H1 (cell line): ENCODE data around the gene SLC24A4. TPM values are rescaled to one million over a fixed set of nuclear protein-coding genes. Genes with fewer than 3 reads are reported as not detected.

Experiments
- CTCF ChIA-PET: fragments of 300-600 bp; sonication (Branson Sonifier 250); formaldehyde crosslinking; loops from one replicate; lab custom pipeline; 2021; ENCODE audit not compliant: partially characterized antibody; lab: Charles Lee
- POLR2A ChIA-PET: fragments of 300-600 bp; sonication (Branson Sonifier 250); formaldehyde crosslinking; loops from one replicate; lab custom pipeline; 2021; ENCODE audit warnings: inconsistent platforms; ENCODE audit not compliant: partially characterized antibody; lab: Charles Lee
- DNase-seq, 2 experiments: peaks; one replicate each; pipeline versions ENCODE4 v3.0.0 to v3.0.0-alpha.2; 2010 to 2022; ENCODE audit warnings: low spot score in 2 of 2, low read depth in 1 of 2, mixed read lengths in 1 of 2
- FAIRE-seq: peaks from 2 replicates; lab custom pipeline; 2011; peaks lifted over from hg19 to GRCh38; lab: Jason Lieb, UNC
- H2AFZ ChIP-seq: 2 replicates; pipeline ENCODE4 v1.8.1; 2012; ENCODE audit warnings: low read length, inconsistent platforms
- H2AK5ac ChIP-seq: 2 replicates; pipeline ENCODE4 v1.6.1; 2013; ENCODE audit warnings: low read depth, low read length
- H2BK120ac ChIP-seq: replicated peaks from 2 replicates; pipeline ENCODE3; 2013; ENCODE audit warnings: low read depth, low read length, inconsistent platforms
- H2BK12ac ChIP-seq: 2 replicates; pipeline ENCODE4 v1.6.1; 2013; ENCODE audit warnings: low read depth, low read length
- H2BK15ac ChIP-seq: 2 replicates; pipeline ENCODE4 v1.6.1; 2013; ENCODE audit warnings: low read length
- H2BK20ac ChIP-seq: 2 replicates; pipeline ENCODE4 v1.6.1; 2013; ENCODE audit warnings: low read length
- H2BK5ac ChIP-seq: 2 replicates; pipeline ENCODE4 v1.6.1; 2013; ENCODE audit warnings: low read depth, low read length
- H3K14ac ChIP-seq: 2 replicates; pipeline ENCODE4 v1.6.1; 2013; ENCODE audit warnings: inconsistent platforms; ENCODE audit not compliant: insufficient read length
- H3K18ac ChIP-seq: 2 replicates; pipeline ENCODE4 v1.6.1; 2013; ENCODE audit warnings: low read length; ENCODE audit errors: extremely low read depth
- H3K23ac ChIP-seq: 2 replicates; pipeline ENCODE4 v1.6.1; 2013; ENCODE audit warnings: inconsistent platforms; ENCODE audit not compliant: insufficient read length
- H3K23me2 ChIP-seq: 2 replicates; pipeline ENCODE4 v1.6.1; 2013; ENCODE audit warnings: low read depth, low read length
- H3K27ac ChIP-seq: 2 replicates; pipeline ENCODE4 v1.6.1; 2011; ENCODE audit warnings: low read depth, low read length, inconsistent platforms
- H3K27me3 ChIP-seq, 4 experiments: replicated peaks in 1 of 4; 1 replicate in 1 of 4; 2 replicates in 3 of 4; pipeline versions ENCODE4 v1.6.1 to v1.8.1; 2011 to 2013; ENCODE audit warnings: low read length in 3 of 4, mild to moderate bottlenecking in 3 of 4, inconsistent platforms in 2 of 4, mixed read lengths in 2 of 4, moderate library complexity in 1 of 4; ENCODE audit not compliant: control insufficient read depth in 3 of 4, insufficient read depth in 3 of 4; ENCODE audit errors: extremely low read depth in 1 of 4
- H3K36me3 ChIP-seq, 4 experiments: 2 replicates each; pipeline versions ENCODE4 v1.6.1 to v1.8.1; 2011 to 2013; ENCODE audit warnings: mild to moderate bottlenecking in 4 of 4, low read length in 3 of 4, moderate library complexity in 2 of 4, control low read depth in 1 of 4, inconsistent platforms in 1 of 4; ENCODE audit not compliant: insufficient read depth in 4 of 4, control insufficient read depth in 2 of 4
- H3K4ac ChIP-seq: replicated peaks from 2 replicates; pipeline ENCODE3; 2013; ENCODE audit warnings: low read length, low read depth, mixed read lengths, inconsistent platforms; ENCODE audit not compliant: insufficient read length
- H3K4me1 ChIP-seq, 4 experiments: replicated peaks in 1 of 4; 1 replicate in 1 of 4; 2 replicates in 3 of 4; pipeline versions ENCODE4 v1.6.1 to v1.8.1; 2011 to 2013; ENCODE audit warnings: low read length in 3 of 4, inconsistent platforms in 2 of 4, mixed read lengths in 1 of 4; ENCODE audit not compliant: insufficient read depth in 4 of 4, control insufficient read depth in 3 of 4
- H3K4me2 ChIP-seq, 2 experiments: 2 replicates each; pipeline versions ENCODE4 v1.6.1 to v1.8.1; 2011 to 2013; ENCODE audit warnings: low read depth in 2 of 2, low read length in 2 of 2, control low read depth in 1 of 2, inconsistent platforms in 1 of 2, mild to moderate bottlenecking in 1 of 2; ENCODE audit not compliant: insufficient read depth in 1 of 2
- H3K4me3 ChIP-seq, 4 experiments: fragments of 200-600, 300-600 bp in 1 of 4; sonication (generic), shearing (Covaris generic), sonication (Bioruptor Twin) in 1 of 4; 2 replicates each; pipeline versions ENCODE4 v1.5.1 to v1.8.1; 2011 to 2016; ENCODE audit warnings: low read length in 4 of 4, low read depth in 3 of 4, control low read depth in 2 of 4, inconsistent platforms in 2 of 4, mild to moderate bottlenecking in 2 of 4, mixed read lengths in 1 of 4, moderate library complexity in 1 of 4; ENCODE audit not compliant: insufficient read depth in 2 of 4; ENCODE audit errors: extremely low read depth in 1 of 4
- H3K56ac ChIP-seq: replicated peaks from 2 replicates; pipeline ENCODE3; 2013; ENCODE audit warnings: low read depth, mild to moderate bottlenecking, mixed read lengths, low read length, inconsistent platforms; ENCODE audit not compliant: insufficient read length
- H3K79me1 ChIP-seq: 2 replicates; pipeline ENCODE4 v1.6.1; 2013; ENCODE audit warnings: low read depth, low read length, control low read depth
- H3K79me2 ChIP-seq, 2 experiments: 2 replicates each; pipeline versions ENCODE4 v1.6.1 to v1.8.1; 2012 to 2013; ENCODE audit warnings: low read length in 2 of 2, mild to moderate bottlenecking in 2 of 2, inconsistent platforms in 1 of 2; ENCODE audit not compliant: insufficient read depth in 2 of 2, control insufficient read depth in 1 of 2
- H3K9ac ChIP-seq, 4 experiments: replicated peaks in 1 of 4; 1 replicate in 1 of 4; 2 replicates in 3 of 4; pipeline versions ENCODE4 v1.6.1 to v1.8.1; 2011 to 2013; ENCODE audit warnings: low read depth in 3 of 4, low read length in 3 of 4, control low read depth in 2 of 4, mild to moderate bottlenecking in 2 of 4, moderate library complexity in 2 of 4, inconsistent platforms in 1 of 4; ENCODE audit errors: extremely low read depth in 1 of 4
- H3K9me3 ChIP-seq, 2 experiments: 2 replicates each; pipeline versions ENCODE4 v1.6.1 to v1.8.1; 2012 to 2013; ENCODE audit warnings: mild to moderate bottlenecking in 2 of 2, moderate library complexity in 2 of 2, control low read depth in 1 of 2, inconsistent platforms in 1 of 2, low read depth in 1 of 2, low read length in 1 of 2, mixed read lengths in 1 of 2; ENCODE audit not compliant: insufficient read depth in 2 of 2
- H4K20me1 ChIP-seq, 2 experiments: replicated peaks in 1 of 2; 2 replicates each; pipeline versions ENCODE3 to v1.8.1; 2011 to 2013; ENCODE audit warnings: inconsistent platforms in 2 of 2, low read length in 2 of 2, mild to moderate bottlenecking in 1 of 2; ENCODE audit not compliant: insufficient read depth in 2 of 2, control insufficient read depth in 1 of 2
- H4K5ac ChIP-seq: 2 replicates; pipeline ENCODE4 v1.6.1; 2013; ENCODE audit warnings: low read length, low read depth, mixed read lengths, inconsistent platforms; ENCODE audit not compliant: insufficient read length
- H4K8ac ChIP-seq: 2 replicates; pipeline ENCODE4 v1.8.0; 2013; ENCODE audit warnings: mild to moderate bottlenecking, moderate library complexity, low read length, inconsistent platforms; ENCODE audit not compliant: insufficient read depth; ENCODE audit errors: extremely low read depth
- H4K91ac ChIP-seq: replicated peaks from 2 replicates; pipeline ENCODE3; 2013; ENCODE audit warnings: low read length, mixed read lengths, inconsistent platforms; ENCODE audit not compliant: insufficient read length
- BACH1 ChIP-seq: IDR thresholded peaks from 2 replicates; pipeline ENCODE4 v1.6.1; 2012; ENCODE audit warnings: low read length, improper control_type of control experiment
- BRCA1 ChIP-seq: IDR thresholded peaks from 2 replicates; pipeline ENCODE4 v1.6.1; 2012; ENCODE audit warnings: low read depth, low read length, improper control_type of control experiment
- CBX5 ChIP-seq: fragments of 300-800, 300-1000 bp; sonication (generic); IDR thresholded peaks from 2 replicates; pipeline ENCODE4 v1.7.1; 2016; ENCODE audit warnings: antibody characterized with exemption, low read length, low read depth
- EP300 ChIP-seq, 2 experiments: IDR thresholded peaks; 1 replicate in 1 of 2; 2 replicates in 1 of 2; pipeline ENCODE4 v1.6.1; 2011 to 2012; ENCODE audit warnings: low read depth in 2 of 2, low read length in 2 of 2, mild to moderate bottlenecking in 2 of 2, borderline replicate concordance in 1 of 2, inconsistent platforms in 1 of 2, moderate library complexity in 1 of 2
- NANOG ChIP-seq: IDR thresholded peaks from 2 replicates; pipeline ENCODE4 v1.6.1; 2011; ENCODE audit warnings: low read length, low read depth, mild to moderate bottlenecking, inconsistent platforms; ENCODE audit not compliant: insufficient read depth, poor library complexity, severe bottlenecking
- SRF ChIP-seq: IDR thresholded peaks from 2 replicates; pipeline ENCODE4 v1.6.1; 2011; ENCODE audit warnings: mild to moderate bottlenecking, low read depth, low read length, moderate library complexity
- USF2 ChIP-seq: IDR thresholded peaks from 2 replicates; pipeline ENCODE4 v1.6.1; 2011; ENCODE audit warnings: low read length, improper control_type of control experiment
- YY1 ChIP-seq: IDR thresholded peaks from 2 replicates; pipeline ENCODE4 v1.6.1; 2011; ENCODE audit warnings: low read depth, mild to moderate bottlenecking, low read length
- WGBS, 2 experiments: shearing (Covaris generic) in 1 of 2; methylation state at CpG; one replicate each; pipeline versions ENCODE4 v1.1.6 to v1.1.7; 2013 to 2015; ENCODE audit warnings: low lambda C conversion rate in 2 of 2, mixed read lengths in 2 of 2, inconsistent platforms in 1 of 2, low coverage in 1 of 2, missing lambda C conversion rate in 1 of 2; ENCODE audit not compliant: insufficient replicate concordance in 2 of 2, insufficient coverage in 1 of 2, insufficient read length in 1 of 2; ENCODE audit errors: extremely low coverage in 1 of 2, missing lambda C conversion rate in 1 of 2; 5-methylcytosine and 5-hydroxymethylcytosine counted together
- polyA plus RNA-seq, 7 experiments: library from polyadenylated mRNA; depleted of rRNA in 3 of 7; stranded (reverse) in 5 of 7; unstranded in 2 of 7; fragments of >200 nt in 5 of 7; fragments of 200-250 nt in 2 of 7; gene quantifications; 1 replicate in 5 of 7; 2 replicates in 1 of 7; 4 replicates in 1 of 7; pipeline versions ENCODE4 v1.2.1 to v1.2.3, GENCODE V29; 2011 to 2013; ENCODE audit warnings: missing spikeins in 2 of 7, mixed read lengths in 2 of 7
- total RNA-seq: library from RNA; stranded (reverse); fragmentation: NEBNext Ultra II Directional; extraction: Animal tissue kit (Norgen Biotek cat#: 25700); gene quantifications from 2 replicates; pipeline ENCODE4 v1.2.1, GENCODE V29; 2021
- TF ChIP-seq, protein P1 (sequence below): IDR thresholded peaks from 2 replicates; pipeline ENCODE4 v1.6.1; 2012; ENCODE audit warnings: inconsistent platforms

Gene SLC24A4
- total and polyA plus RNA-seq, 2 of the 8 experiments (the other 6 are each of a cell fraction or from before 2014, with no cell fraction given) = 0.27 to 0.89 TPM

GRCh38 chr14:92459030-92459949 is 136.3 kb downstream of the SLC24A4 start:
- FAIRE-seq = no peak
- POLR2A ChIA-PET = no interaction called here
- no peak overlapping the region for H2AK5ac ChIP-seq
- no peak for TF ChIP-seq SRF
- TF ChIP-seq USF2 = no peak
- TF ChIP-seq NANOG = no peak
- TF ChIP-seq BRCA1 = no peak
- TF ChIP-seq, protein P1, sequence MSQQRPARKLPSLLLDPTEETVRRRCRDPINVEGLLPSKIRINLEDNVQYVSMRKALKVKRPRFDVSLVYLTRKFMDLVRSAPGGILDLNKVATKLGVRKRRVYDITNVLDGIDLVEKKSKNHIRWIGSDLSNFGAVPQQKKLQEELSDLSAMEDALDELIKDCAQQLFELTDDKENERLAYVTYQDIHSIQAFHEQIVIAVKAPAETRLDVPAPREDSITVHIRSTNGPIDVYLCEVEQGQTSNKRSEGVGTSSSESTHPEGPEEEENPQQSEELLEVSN = no peak
- no peak for TF ChIP-seq YY1
- no peak for TF ChIP-seq CBX5
- no peak for TF ChIP-seq EP300 (IDR thresholded peaks at IDR 0.05; ENCODE audit: borderline replicate concordance in 1 of 2, low read depth in 2 of 2, low read length in 2 of 2)
- no peak for TF ChIP-seq BACH1

More at GRCh38 chr14:92459030-92459949, 136.3 kb downstream of the SLC24A4 start:
- DNase-seq = no peak
- H2AFZ ChIP-seq = peak overlapping the region; percentile 11; the same call in 1 of the 2 replicates
- no peak overlapping the region for H3K56ac ChIP-seq
- H3K79me1 ChIP-seq = no peaks in the 10 kb centered on the region
- no peak overlapping the region for H2BK20ac ChIP-seq
- no peaks in the 10 kb centered on the region for H4K20me1 ChIP-seq
- no peak overlapping the region for H3K27ac ChIP-seq
- H3K23ac ChIP-seq = no peak overlapping the region
- no peaks in the 10 kb centered on the region for H3K9me3 ChIP-seq
- CTCF ChIA-PET = interaction anchor here (0.6 to 5.0 kb wide), 18 partner anchors 9 to 264 kb away, joined by 3 to 21 read pairs (median 3); no protein-coding TSS in a partner anchor
- no peaks in the 10 kb centered on the region; a peak in 1 of 7 replicates for H3K4me1 ChIP-seq
- no peak overlapping the region for H4K91ac ChIP-seq
- H3K4me3 ChIP-seq = no peak overlapping the region
- no peak overlapping the region for H3K14ac ChIP-seq
- H3K18ac ChIP-seq = no peak overlapping the region
- no peak overlapping the region for H3K9ac ChIP-seq
- H3K27me3 ChIP-seq = no peaks in the 10 kb centered on the region
- no peaks in the 10 kb centered on the region for H3K23me2 ChIP-seq
- H2BK120ac ChIP-seq = no peak overlapping the region
- no peak overlapping the region for H3K4me2 ChIP-seq
- no peak overlapping the region for H3K4ac ChIP-seq
- H2BK12ac ChIP-seq = 0 out of 2 replicates have a peak overlapping the region, but pooled peaks have one; percentile 9
- WGBS, 2 experiments = 81% methylated on average over 15 of the region's 18 CpGs; no CpG with 5 or more reads in 1 of the 2 experiments
- H3K79me2 ChIP-seq = no peaks in the 10 kb centered on the region
- no peaks in the 10 kb centered on the region; a peak in 1 of 8 replicates for H3K36me3 ChIP-seq
- no peak overlapping the region; the same call in 1 of the 2 replicates for H4K8ac ChIP-seq
- H2BK15ac ChIP-seq = peak overlapping the region; percentile 19; the same call in 1 of the 2 replicates
- H2BK5ac ChIP-seq = 0 out of 2 replicates have a peak overlapping the region, but pooled peaks have one; percentile 44
- no peak overlapping the region for H4K5ac ChIP-seq
